BLaER1 treated with 17β-estradiol and CSF1 and Interleukin-3, amounts not matched to agents 10 nM and 100 nM (cell line): ENCODE results near the gene CCDC97.

Experiments used
- H3K27ac ChIP-seq, 11 experiments: shearing (Covaris generic); formaldehyde crosslinking; 2 replicates each; pipeline ENCODE4 v1.8.1; 2022
- H3K27me3 ChIP-seq, 11 experiments: shearing (Covaris generic); formaldehyde crosslinking; 2 replicates each; pipeline ENCODE4 v1.8.1; 2022
- H3K36me3 ChIP-seq, 11 experiments: shearing (Covaris generic); formaldehyde crosslinking; 2 replicates each; pipeline ENCODE4 v1.8.1; 2022
- H3K4me1 ChIP-seq, 10 experiments: shearing (Covaris generic); formaldehyde crosslinking; 2 replicates each; pipeline ENCODE4 v1.8.1; 2022
- H3K4me2 ChIP-seq, 11 experiments: shearing (Covaris generic); formaldehyde crosslinking; 2 replicates each; pipeline ENCODE4 v1.8.1; 2022
- H3K4me3 ChIP-seq, 10 experiments: shearing (Covaris generic); formaldehyde crosslinking; 2 replicates each; pipeline ENCODE4 v1.8.1; 2022
- H3K9ac ChIP-seq, 11 experiments: shearing (Covaris generic); formaldehyde crosslinking; 2 replicates each; pipeline ENCODE4 v1.8.1; 2022
- H3K9me3 ChIP-seq, 11 experiments: shearing (Covaris generic); formaldehyde crosslinking; replicated peaks in 1 of 11; 2 replicates each; pipeline ENCODE4 v1.8.1; 2022
- H4K20me1 ChIP-seq, 11 experiments: shearing (Covaris generic); formaldehyde crosslinking; 2 replicates each; pipeline ENCODE4 v1.8.1; 2022
- Cebpa-rat ChIP-seq, 11 experiments: shearing (Covaris generic); IDR thresholded peaks; 2 replicates each; pipeline ENCODE4 v1.8.1; 2022

The CCDC97 gene

DNA sequence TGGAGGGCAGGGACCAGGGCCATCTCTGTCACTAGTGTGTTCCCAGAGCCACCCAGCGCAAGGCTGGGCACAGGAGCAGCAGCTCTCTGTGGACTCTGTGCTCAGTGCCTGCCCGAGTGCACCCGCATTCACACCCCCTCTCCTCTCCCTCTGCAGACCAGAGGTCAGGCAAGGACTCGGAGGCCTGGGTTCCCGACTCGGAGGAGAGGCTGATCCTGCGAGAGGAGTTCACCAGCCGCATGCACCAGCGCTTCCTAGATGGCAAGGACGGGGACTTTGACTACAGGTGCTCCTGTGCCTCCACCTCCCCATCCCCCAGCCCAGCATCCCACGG, 10.2 kb downstream of the CCDC97 start:
- Histone ChIP-seq H3K36me3 (peaks cover 73 to 84% (median 78%) of the 10 kb centered on the region in 11 experiments), H3K27me3 (no peaks in the 10 kb centered on the region), H3K27ac (no peak overlapping the region; a peak in 1 of 22 replicates), H3K4me2 (no peak overlapping the region), H3K9ac (no peak overlapping the region), H4K20me1 (peaks cover 5 to 98% (median 70%) of the 10 kb centered on the region in 11 experiments; a peak in 21 of 22 replicates), H3K4me3 (no peak overlapping the region), H3K4me1 (peaks cover 44 to 55% (median 46%) of the 10 kb centered on the region in 10 experiments), H3K9me3 (no peaks in the 10 kb centered on the region)
- TF ChIP-seq Cebpa-rat (IDR thresholded peaks at IDR 0.05): no peak

DNA sequence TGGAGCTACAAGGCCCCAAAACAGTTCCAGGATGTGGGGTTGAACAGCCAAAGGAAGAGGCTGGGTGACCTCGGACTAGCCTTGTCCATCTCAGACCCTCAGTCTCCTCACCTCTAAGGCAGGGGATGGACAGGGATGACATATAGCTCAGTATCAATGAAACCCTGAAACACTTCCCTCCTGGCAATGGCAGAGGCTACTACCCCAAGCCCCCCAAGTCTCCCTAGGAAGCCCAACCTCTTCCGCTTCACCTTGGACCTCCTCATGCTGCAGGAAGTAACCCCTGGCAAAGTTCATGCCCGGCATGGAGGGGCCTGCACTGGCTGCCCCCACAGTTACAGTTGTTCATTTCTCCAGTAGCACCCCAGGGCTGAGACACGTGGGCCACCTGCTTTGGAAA, 10.6 kb downstream of the CCDC97 start:
- H4K20me1 ChIP-seq: peaks cover 5 to 96% (median 66%) of the 10 kb centered on the region in 11 experiments; a peak in 21 of 22 replicates
- no peak overlapping the region for H3K4me3 ChIP-seq
- peaks cover 69 to 80% (median 74%) of the 10 kb centered on the region in 11 experiments for H3K36me3 ChIP-seq
- 0 out of 22 replicates have a peak overlapping the region, but pooled peaks of 1 of the 11 experiments have one; percentile 4 for H3K9ac ChIP-seq
- H3K4me2 ChIP-seq: peak overlapping the region in 2 of 11 experiments; percentile 87 to 97; a peak in 1 of 22 replicates
- no peak for TF ChIP-seq Cebpa-rat (IDR thresholded peaks at IDR 0.05)
- peaks cover 47 to 59% (median 50%) of the 10 kb centered on the region in 10 experiments for H3K4me1 ChIP-seq
- no peaks in the 10 kb centered on the region for H3K27me3 ChIP-seq
- no peaks in the 10 kb centered on the region for H3K9me3 ChIP-seq
- peak overlapping the region in 3 of 11 experiments; percentile 81 to 92 (median 91); a peak in 3 of 22 replicates for H3K27ac ChIP-seq

DNA sequence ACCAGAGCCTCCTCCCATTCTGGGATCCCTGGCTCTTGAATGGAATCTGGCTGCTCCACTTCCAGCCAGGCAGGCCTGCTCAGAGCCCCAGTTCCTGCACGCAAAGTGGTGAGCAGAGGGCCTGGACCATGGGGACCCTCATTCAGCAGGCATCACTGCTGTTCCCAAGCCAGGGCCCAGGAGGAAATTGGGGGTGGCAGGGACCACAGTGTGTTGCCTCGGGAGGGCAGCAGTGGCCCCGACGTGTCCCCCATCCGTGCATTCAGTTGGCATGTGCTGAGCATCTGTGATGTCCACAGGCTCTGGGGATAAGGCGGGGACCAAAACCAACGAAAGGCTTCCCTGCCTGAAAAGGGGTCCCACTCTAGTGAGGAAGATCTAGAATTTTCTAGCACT, 11.2 kb downstream of the CCDC97 start:
- Histone ChIP-seq H3K4me3 (no peak overlapping the region), H3K27ac (peak overlapping the region in 7 of 11 experiments; percentile 81 to 93 (median 89); a peak in 8 of 22 replicates), H3K9me3 (no peaks in the 10 kb centered on the region), H3K9ac (peak overlapping the region in 5 of 11 experiments; percentile 4 to 84 (median 78); a peak in 3 of 22 replicates), H3K27me3 (no peaks in the 10 kb centered on the region), H3K36me3 (peaks cover 63 to 73% (median 68%) of the 10 kb centered on the region in 11 experiments), H3K4me1 (peaks cover 53 to 65% (median 56%) of the 10 kb centered on the region in 10 experiments), H3K4me2 (peak overlapping the region; percentile 87 to 99 (median 92); a peak in 20 of 22 replicates), H4K20me1 (peaks cover 5 to 96% (median 66%) of the 10 kb centered on the region in 11 experiments; a peak in 21 of 22 replicates)
- TF ChIP-seq Cebpa-rat (IDR thresholded peaks at IDR 0.05): no peak

DNA sequence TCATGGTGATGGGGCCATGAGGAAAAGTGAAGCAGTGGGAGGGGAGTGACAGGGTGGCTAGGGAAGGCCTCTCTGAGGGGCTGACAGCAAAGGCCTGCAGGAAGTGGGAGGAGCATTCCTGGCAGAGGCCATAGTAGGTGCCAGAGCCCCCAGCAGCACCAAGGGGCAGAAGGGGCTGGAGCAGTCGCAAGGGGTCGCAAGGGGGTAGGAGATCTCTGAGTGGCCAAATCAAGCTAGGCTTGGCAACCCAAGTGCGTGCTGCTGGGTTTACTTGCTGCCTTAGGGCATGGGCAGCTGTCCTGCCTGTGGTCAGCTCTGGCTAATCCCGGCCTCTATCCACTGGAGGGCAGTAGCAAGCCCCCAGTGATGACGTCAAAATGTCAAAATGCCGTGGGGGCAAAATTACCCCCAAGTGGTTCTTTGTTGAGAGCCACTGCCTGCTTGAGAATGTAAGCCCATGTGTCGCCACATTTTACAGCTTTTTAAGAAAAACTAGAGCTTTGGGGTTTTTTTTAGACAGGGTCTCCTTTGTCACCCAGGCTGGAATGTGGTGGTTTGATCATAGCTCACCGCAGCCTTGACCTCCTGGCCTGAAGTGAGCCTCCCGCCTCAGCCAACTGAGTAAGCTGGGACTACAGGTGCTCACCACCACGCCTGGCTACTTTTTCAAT, 11.8 kb downstream of the CCDC97 start:
- Histone ChIP-seq H3K4me2 (peak overlapping the region; percentile 87 to 99 (median 92)), H3K36me3 (peaks cover 57 to 68% (median 62%) of the 10 kb centered on the region in 11 experiments), H4K20me1 (peaks cover 5 to 97% (median 68%) of the 10 kb centered on the region in 11 experiments; a peak in 21 of 22 replicates), H3K4me3 (peak overlapping the region in 1 of 10 experiments; percentile 45; a peak in 2 of 20 replicates), H3K9ac (peak overlapping the region in 10 of 11 experiments; percentile 26 to 84 (median 78); a peak in 15 of 22 replicates), H3K27me3 (no peaks in the 10 kb centered on the region), H3K4me1 (peaks cover 59 to 71% (median 62%) of the 10 kb centered on the region in 10 experiments), H3K27ac (peak overlapping the region in 9 of 11 experiments; percentile 2 to 93 (median 86); a peak in 16 of 22 replicates), H3K9me3 (no peaks in the 10 kb centered on the region)
- no peak for TF ChIP-seq Cebpa-rat (IDR thresholded peaks at IDR 0.05)

DNA sequence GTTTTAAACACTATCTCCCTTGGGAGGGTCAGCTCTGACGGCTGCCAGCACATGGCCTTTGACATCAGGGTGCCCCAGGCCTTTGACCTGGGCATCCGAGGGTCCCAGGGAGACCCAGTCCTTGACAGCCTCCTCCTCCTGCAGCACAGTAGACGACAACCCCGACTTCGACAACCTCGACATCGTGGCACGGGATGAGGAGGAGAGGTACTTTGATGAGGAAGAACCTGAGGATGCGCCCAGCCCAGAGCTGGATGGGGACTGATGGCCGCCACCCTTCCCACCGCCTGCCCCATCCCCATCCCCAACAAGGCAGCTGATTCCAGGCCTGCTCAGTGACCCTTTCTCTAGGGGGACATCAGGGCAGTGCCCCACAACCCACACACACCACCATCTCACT, 12.5 kb downstream of the CCDC97 start:
- Histone ChIP-seq H3K9me3 (no peaks in the 10 kb centered on the region), H3K4me3 (peak overlapping the region in 5 of 10 experiments; percentile 15 to 59 (median 44); a peak in 5 of 20 replicates), H3K4me2 (peak overlapping the region; percentile 87 to 99 (median 92)), H3K4me1 (peaks cover 66 to 78% (median 69%) of the 10 kb centered on the region in 10 experiments), H3K27ac (peak overlapping the region; percentile 74 to 93 (median 84); a peak in 21 of 22 replicates), H3K9ac (peak overlapping the region; percentile 66 to 84 (median 77); a peak in 20 of 22 replicates), H4K20me1 (peaks cover 5 to 97% (median 70%) of the 10 kb centered on the region in 11 experiments; a peak in 21 of 22 replicates), H3K36me3 (peaks cover 50 to 61% (median 55%) of the 10 kb centered on the region in 11 experiments), H3K27me3 (no peaks in the 10 kb centered on the region)
- no peak for TF ChIP-seq Cebpa-rat (IDR thresholded peaks at IDR 0.05)

DNA sequence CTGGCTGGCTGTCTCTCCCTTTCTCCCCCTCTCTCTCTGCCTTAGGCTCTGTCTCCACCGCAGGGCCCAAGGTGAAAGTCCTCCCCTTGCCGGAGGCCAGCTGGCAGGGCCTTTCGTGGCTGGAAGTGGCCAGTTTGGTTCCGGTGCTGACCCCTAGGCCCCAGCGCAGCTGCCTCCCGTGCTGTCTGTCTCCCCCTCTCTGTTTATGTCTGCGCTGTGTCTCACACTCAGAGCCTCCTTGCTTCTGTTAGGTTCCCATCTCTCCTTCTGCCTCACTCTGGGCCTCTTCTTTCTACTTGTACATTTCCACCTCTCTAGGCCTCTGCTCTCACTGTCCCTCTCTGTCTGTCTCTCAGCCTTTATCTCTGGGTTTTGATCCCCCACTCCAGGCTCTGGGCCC, 13.1 kb downstream of the CCDC97 start:
- H3K27me3 ChIP-seq: no peaks in the 10 kb centered on the region
- H3K4me1 ChIP-seq: peaks cover 72 to 83% (median 75%) of the 10 kb centered on the region in 10 experiments

DNA sequence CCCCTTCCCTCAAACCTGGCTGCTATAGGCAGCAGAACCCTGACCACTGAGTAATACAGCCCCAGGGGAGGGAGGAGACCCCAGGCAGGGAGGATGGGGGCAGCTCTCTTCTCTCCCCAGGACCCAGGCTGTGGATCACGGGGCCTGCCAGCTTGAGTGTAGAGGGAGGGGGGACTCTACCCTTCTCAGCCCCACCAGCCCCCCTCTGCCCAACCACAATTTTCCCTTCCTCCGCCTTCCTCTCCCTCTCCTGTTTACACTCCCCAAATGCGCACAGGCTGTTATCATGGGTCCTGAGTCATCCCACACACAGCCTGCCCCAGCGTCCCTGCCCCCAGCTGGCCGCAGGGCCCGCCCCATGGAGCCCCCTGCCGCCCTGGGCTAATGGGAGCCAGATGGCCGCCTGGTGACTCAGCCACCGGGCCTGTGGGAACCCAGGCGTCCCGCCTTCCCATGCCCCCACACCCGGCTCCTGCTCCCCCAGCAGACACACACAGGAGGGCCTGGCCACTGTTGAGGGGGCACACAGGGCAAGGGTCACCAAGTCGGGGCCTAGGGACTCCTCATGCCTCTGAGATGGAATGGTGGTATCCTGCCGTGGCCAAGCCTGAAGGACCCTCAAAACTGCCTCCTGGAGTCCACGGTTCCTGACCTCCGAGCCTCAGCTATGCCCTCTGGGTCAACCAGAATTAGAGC, 13.6 kb downstream of the CCDC97 start:
- peak overlapping the region; percentile 87 to 99 (median 92) for H3K4me2 ChIP-seq
- peak overlapping the region; percentile 74 to 93 (median 84) for H3K27ac ChIP-seq
- H3K27me3 ChIP-seq: no peaks in the 10 kb centered on the region
- peaks cover 41 to 54% (median 50%) of the 10 kb centered on the region in 11 experiments for H3K36me3 ChIP-seq
- H3K4me1 ChIP-seq: peaks cover 77 to 89% (median 80%) of the 10 kb centered on the region in 10 experiments
- TF ChIP-seq Cebpa-rat (IDR thresholded peaks at IDR 0.05): no peak
- H3K4me3 ChIP-seq: peak overlapping the region in 7 of 10 experiments; percentile 3 to 59 (median 43); a peak in 11 of 20 replicates
- H3K9ac ChIP-seq: peak overlapping the region; percentile 66 to 84 (median 77)
- H4K20me1 ChIP-seq: peaks cover 3 to 99% (median 74%) of the 10 kb centered on the region in 11 experiments; a peak in 21 of 22 replicates
- H3K9me3 ChIP-seq: no peaks in the 10 kb centered on the region

More for the DNA sequence above, 13.1 kb downstream of the CCDC97 start:
- Histone ChIP-seq H3K4me2 (peak overlapping the region; percentile 87 to 99 (median 92)), H4K20me1 (peaks cover 5 to 99% (median 74%) of the 10 kb centered on the region in 11 experiments; a peak in 21 of 22 replicates), H3K36me3 (peaks cover 47 to 55% (median 51%) of the 10 kb centered on the region in 11 experiments), H3K4me3 (peak overlapping the region in 7 of 10 experiments; percentile 3 to 59 (median 43); a peak in 11 of 20 replicates), H3K9ac (peak overlapping the region; percentile 66 to 84 (median 77)), H3K27ac (peak overlapping the region; percentile 74 to 93 (median 84)), H3K9me3 (no peaks in the 10 kb centered on the region)
- no peak for TF ChIP-seq Cebpa-rat (IDR thresholded peaks at IDR 0.05)

DNA sequence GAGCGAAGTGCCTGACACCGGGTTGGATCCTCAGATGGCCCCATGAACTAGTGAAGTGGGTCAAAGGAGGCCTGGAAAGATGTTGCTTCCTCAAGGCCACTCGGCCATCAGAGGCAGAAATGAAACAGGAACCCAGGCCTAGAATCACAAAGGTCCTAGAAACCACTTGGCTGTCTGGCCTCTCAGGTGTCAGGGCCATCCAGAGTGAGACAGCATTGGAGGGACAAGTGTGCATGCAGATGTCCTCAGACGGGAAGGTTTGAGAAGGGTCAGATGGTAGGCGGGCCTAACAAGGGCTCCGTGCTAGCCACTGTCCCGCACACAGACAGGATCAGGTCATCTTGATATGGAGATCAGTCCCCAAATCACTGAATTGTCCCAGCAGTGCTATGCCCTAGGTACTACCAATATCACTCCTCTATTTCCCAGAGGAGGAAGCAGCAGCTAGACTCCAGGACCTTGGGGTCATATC, 14.3 kb downstream of the CCDC97 start:
- Histone ChIP-seq H3K27ac (peak overlapping the region; percentile 74 to 93 (median 84)), H3K4me1 (peaks cover 84 to 96% (median 87%) of the 10 kb centered on the region in 10 experiments), H3K36me3 (peaks cover 34 to 47% (median 43%) of the 10 kb centered on the region in 11 experiments)

More for the DNA sequence above, 14.3 kb downstream of the CCDC97 start:
- H3K4me2 ChIP-seq: peak overlapping the region; percentile 87 to 99 (median 92)
- H3K9ac ChIP-seq: peak overlapping the region; percentile 66 to 84 (median 77); a peak in 20 of 22 replicates
- peaks cover 3 to 99% (median 75%) of the 10 kb centered on the region in 11 experiments; a peak in 21 of 22 replicates for H4K20me1 ChIP-seq
- peak overlapping the region in 5 of 10 experiments; percentile 20 to 59 (median 44); a peak in 5 of 20 replicates for H3K4me3 ChIP-seq
- no peaks in the 10 kb centered on the region for H3K9me3 ChIP-seq
- no peak for TF ChIP-seq Cebpa-rat (IDR thresholded peaks at IDR 0.05)
- no peaks in the 10 kb centered on the region for H3K27me3 ChIP-seq
